ENCODE results near the gene CTSS.
"Not testable (repeated sequence)": the region's sequence is repeated elsewhere in the genome, so short reads cannot be mapped to it uniquely, and the experiment has no call there.

The CTSS gene

GRCh38 chr1:150791585-150791984 is 26.0 kb upstream of the CTSS start:
- no peak for TF ChIP-seq POLR2A (IDR thresholded peaks at IDR 0.05; ENCODE audit: low read depth, low read length)
- FAIRE-seq = no peak

GRCh38 chr1:150789396-150789795 is 23.8 kb upstream of the CTSS start:
- TF ChIP-seq POLR2A (IDR thresholded peaks at IDR 0.05; ENCODE audit: low read depth, low read length) = no peak
- no peak for DNase-seq (ENCODE audit: insufficient read length, low spot score)
- FAIRE-seq = no peak

More at GRCh38 chr1:150791585-150791984, 26.0 kb upstream of the CTSS start:
- no peak for DNase-seq (ENCODE audit: insufficient read length, low spot score)

DNA sequence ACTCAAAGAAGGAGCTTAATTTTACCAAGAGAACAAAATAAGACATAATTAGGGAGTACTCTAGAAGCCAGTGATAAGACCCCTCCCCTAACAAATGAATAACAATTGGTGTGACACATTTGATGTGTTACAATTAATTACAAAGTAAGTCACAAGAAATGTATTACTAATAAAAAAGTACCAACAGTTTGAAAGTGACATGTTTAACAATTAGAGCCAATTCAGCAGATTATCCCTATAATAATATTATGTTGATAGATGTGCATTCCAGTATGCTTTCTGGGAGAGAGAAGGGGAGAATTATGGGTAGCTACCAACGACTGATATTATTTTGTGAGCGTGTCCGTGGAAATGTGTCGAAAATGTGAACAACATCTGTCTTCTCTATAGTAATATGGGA is 23.4 kb upstream of the CTSS start:
- DNase-seq (ENCODE audit: insufficient read length, low spot score) (no peak), FAIRE-seq (no peak)
- TF ChIP-seq POLR2A (IDR thresholded peaks at IDR 0.05; ENCODE audit: low read depth, low read length) = no peak

DNA sequence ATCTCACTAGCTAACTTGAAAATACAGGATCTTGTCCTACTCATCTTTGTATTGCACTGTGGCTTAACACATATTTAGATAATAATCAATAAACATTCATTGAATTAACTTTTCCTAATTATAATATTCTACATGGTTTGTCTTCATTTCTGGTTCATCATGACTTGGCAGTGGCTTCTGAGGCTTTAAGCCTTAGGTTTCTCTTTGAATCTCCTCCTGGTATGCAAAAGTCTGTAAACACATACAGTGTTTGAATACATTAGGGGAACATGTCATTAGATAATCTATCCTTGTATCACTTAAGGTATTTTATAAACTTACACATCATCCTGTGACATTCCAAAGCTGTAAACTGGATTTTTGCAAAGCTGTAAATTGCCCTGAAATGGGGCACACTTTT is 21.9 kb upstream of the CTSS start:
- no peak for TF ChIP-seq POLR2A (IDR thresholded peaks at IDR 0.05; ENCODE audit: low read depth, low read length)
- FAIRE-seq = no peak
- DNase-seq (ENCODE audit: insufficient read length, low spot score) = no peak

DNA sequence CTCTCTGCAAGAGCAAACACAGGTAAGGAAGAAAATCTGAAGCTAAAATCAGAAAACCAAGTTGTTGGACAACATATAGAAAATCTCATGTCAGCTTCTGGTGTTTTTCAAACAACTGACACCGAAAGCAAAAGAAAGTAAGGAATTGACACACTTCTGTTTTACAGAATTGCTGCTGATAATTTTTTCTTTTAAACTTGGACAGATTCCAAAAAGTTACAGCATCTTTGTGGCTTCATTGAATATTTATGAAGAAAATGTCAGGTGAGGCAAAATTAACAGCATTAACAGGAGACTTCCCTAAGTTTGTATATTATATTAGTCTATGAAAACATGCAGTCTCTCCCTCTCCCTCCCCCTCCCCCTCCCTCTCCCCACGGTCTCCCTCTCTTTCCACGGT is 14.9 kb upstream of the CTSS start:
- TF ChIP-seq POLR2A (IDR thresholded peaks at IDR 0.05; ENCODE audit: low read depth, low read length) = no peak
- DNase-seq (ENCODE audit: insufficient read length, low spot score) = no peak
- FAIRE-seq = no peak

GRCh38 chr1:150778409-150778808 is 12.8 kb upstream of the CTSS start:
- DNase-seq (ENCODE audit: insufficient read length, low spot score) = peak; percentile 22
- TF ChIP-seq POLR2A (IDR thresholded peaks at IDR 0.05; ENCODE audit: low read depth, low read length) = no peak
- FAIRE-seq = no peak

GRCh38 chr1:150777544-150777943 is 12.0 kb upstream of the CTSS start:
- no peak for TF ChIP-seq POLR2A (IDR thresholded peaks at IDR 0.05; ENCODE audit: low read depth, low read length)
- DNase-seq (ENCODE audit: insufficient read length, low spot score) = no peak
- no peak for FAIRE-seq

DNA sequence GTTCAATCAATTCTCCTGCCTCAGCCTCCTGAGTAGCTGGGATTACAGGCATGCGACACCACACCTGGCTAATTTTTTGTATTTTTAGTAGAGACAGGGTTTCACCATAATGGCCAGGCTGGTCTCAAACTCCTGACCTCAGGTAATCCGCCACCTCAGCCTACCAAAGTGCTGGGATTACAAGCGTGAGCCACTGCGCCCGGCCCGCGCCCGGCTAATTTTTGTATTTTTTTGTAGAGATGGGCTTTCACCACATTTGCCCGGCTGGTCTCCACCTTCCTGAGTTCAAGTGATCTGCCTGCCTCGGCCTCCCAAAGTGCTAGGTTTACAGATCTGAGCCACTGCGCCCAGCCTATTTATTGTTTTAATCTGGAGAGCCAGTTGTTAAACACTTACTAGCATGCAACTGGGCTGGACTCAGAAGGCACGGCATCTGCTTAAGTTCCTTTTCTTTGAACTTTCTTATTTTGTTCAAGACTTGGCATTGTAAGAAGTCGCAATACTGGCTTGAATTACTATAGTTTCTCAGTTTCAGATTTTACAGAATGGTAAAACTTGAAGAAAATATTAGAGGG is 10.4 kb upstream of the CTSS start:
- not testable (repeated sequence) for FAIRE-seq; DNase-seq (ENCODE audit: insufficient read length, low spot score)

GRCh38 chr1:150775276-150775675 is 9.7 kb upstream of the CTSS start:
- FAIRE-seq (no peak), DNase-seq (ENCODE audit: insufficient read length, low spot score) (no peak)
- no peak for TF ChIP-seq POLR2A (IDR thresholded peaks at IDR 0.05; ENCODE audit: low read depth, low read length)

DNA sequence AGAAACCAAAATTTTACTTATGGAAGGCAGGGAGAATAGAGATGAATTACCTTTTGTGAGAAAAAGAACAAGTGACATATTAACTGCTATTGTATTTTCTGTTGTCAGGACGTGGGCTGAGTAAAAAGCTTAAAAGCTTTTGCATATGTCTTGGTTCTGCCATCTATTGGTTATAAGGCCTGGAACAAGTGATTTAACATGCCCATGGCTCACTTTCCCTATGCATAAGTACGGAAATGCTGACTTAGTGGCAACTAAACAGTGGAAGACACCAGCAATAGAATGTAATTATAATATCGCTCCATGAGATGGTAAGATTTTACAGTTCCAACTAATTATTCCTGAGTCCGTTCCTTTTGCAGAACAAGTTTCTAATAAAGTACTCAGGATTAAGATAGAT is 6.7 kb upstream of the CTSS start:
- FAIRE-seq = no peak
- DNase-seq (ENCODE audit: insufficient read length, low spot score) = no peak
- TF ChIP-seq POLR2A (IDR thresholded peaks at IDR 0.05; ENCODE audit: low read depth, low read length) = no peak

DNA sequence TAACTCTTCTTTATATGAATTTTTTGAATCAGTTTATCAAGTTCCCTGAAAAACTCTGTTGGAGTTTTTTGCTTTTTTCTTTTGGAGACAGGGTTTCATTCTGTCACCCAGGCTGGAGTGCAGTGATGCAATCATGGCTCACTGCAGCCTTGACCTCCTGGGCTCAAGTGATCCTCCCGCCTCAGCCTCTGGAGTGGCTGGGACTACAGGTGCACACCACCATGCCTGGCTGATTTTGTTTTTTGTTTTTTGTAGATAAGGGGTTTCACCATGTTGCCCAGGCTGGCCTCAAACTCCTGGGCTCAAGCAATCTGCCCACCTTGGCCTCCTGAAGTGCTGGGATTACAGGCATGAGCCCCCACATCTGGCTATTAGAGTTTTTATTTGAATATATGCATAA is 2.1 kb upstream of the CTSS start:
- DNase-seq (ENCODE audit: insufficient read length, low spot score); FAIRE-seq: not testable (repeated sequence)

GRCh38 chr1:150765977-150766301 is 361 bp upstream of the CTSS start:
- not testable (repeated sequence) for DNase-seq (ENCODE audit: insufficient read length, low spot score); FAIRE-seq

DNA sequence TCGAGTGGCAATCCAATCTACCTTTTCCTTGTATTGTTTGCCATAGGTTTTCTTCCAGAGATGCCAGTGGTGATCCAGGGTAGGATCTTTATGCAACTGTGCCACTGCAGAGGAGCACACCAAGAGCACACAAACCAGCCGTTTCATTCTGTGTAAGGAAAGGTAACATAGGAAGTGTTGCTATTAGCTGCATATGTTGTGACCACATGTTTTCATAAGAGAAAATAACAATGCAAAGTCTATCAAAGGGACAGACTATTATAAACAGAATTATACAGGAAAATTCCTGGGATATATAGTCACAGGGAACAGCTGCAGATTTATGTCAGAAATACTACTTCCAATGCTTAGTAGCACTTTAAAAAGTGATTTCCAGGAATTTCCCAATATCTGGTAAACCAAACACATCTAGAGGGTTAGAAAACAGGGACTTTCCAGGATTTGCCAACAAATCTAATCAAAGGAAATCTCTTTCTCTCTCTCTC is 919 bp downstream of the CTSS start:
- FAIRE-seq (peak; percentile 89), DNase-seq (ENCODE audit: insufficient read length, low spot score) (no peak)
- TF ChIP-seq POLR2A (IDR thresholded peaks at IDR 0.05; ENCODE audit: low read depth, low read length) = no peak

DNA sequence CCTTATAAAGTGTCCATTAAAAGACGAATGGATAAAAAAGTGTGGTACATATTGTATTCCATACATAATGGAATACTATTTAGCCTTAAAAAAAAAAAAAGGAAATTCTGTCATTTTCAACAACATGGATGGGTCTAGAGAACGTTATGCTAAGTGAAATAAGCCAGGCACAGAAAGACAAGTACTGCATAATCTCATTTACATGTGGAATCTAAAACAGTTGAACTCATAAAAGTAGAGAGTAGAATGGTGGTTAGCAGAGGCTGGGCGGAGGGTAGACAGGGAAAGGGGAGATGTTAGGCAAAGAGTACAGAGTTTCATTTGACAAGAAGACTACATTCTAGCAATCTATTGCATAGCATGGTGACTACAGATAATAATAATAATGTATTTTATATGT is 2.6 kb downstream of the CTSS start:
- no peak for TF ChIP-seq POLR2A (IDR thresholded peaks at IDR 0.05; ENCODE audit: low read depth, low read length)
- FAIRE-seq (no peak), DNase-seq (ENCODE audit: insufficient read length, low spot score) (no peak)

- FAIRE-seq = no peak
- TF ChIP-seq POLR2A (IDR thresholded peaks at IDR 0.05; ENCODE audit: low read depth, low read length) = no peak
- no peak for DNase-seq (ENCODE audit: insufficient read length, low spot score)
Observed at GRCh38 chr1:150762552-150762951, 3.0 kb downstream of the CTSS start.

DNA sequence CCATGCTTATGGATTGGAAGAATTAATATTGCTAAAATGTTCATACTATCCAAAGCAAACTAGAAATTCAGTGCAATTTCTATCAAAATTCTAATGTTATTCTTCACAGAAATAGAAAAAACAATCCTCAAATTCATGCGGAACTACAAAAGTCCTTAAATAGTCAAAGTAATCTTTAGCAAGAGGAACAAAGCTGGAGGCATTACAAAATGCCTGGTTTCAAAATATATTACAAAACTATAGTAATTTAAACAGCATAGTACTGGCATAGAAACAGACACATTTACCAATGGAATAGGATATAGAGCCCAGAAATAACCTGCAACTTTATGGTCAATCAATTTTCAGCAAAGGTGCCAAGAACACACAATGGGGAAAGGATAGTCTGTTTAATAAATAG is 3.8 kb downstream of the CTSS start:
- FAIRE-seq = no peak
- no peak for DNase-seq (ENCODE audit: insufficient read length, low spot score)
- TF ChIP-seq POLR2A (IDR thresholded peaks at IDR 0.05; ENCODE audit: low read depth, low read length) = no peak

Measured in H54 (cell line).